Measurements from ENCODE around the gene GGPS1.

GRCh38 chr1:235315173-235315572 lies 13.2 kb upstream of the GGPS1 start:
- TF ChIP-seq CTCF (IDR thresholded peaks at IDR 0.05; ENCODE audit: insufficient read depth, low read depth, low read length) (no peak), EZH2 (IDR thresholded peaks at IDR 0.05; ENCODE audit: insufficient read depth, low read length) (no peak)

All from astrocyte (in vitro differentiated cells and primary cell).